T-helper 17 cell (primary cell): ENCODE results near the gene TLE4. TPM values are rescaled to one million over a fixed set of nuclear protein-coding genes. Genes with fewer than 3 reads are reported as not detected.

Source experiments
- ATAC-seq: fragments of 150-1000 bp; cut with Tn5 transposase; 2 replicates; pipeline ENCODE4 v1.10.0; 2021; ENCODE audit warnings: mild to moderate bottlenecking, moderate library complexity
- DNase-seq, 3 donors: peaks; one replicate each; pipeline versions ENCODE4 v3.0.0 to v3.0.0-alpha.2; 2020 to 2021
- H3K9me3 ChIP-seq: one replicate; pipeline ENCODE4 v1.7.0; 2013; ENCODE audit warnings: low read length, mild to moderate bottlenecking; ENCODE audit not compliant: control insufficient read depth, poor library complexity, severe bottlenecking
- H3K27ac Mint-ChIP-seq: one replicate; pipeline ENCODE4 v1.8.0; 2022; ENCODE audit warnings: mild to moderate bottlenecking, moderate library complexity, mixed read lengths
- H3K27me3 Mint-ChIP-seq: one replicate; pipeline ENCODE4 v1.8.0; 2022; ENCODE audit warnings: mixed read lengths
- H3K36me3 Mint-ChIP-seq: one replicate; pipeline ENCODE4 v1.8.0; 2022; ENCODE audit warnings: low read depth, mixed read lengths
- H3K4me1 Mint-ChIP-seq: one replicate; pipeline ENCODE4 v1.8.0; 2022; ENCODE audit warnings: mild to moderate bottlenecking, mixed read lengths
- H3K4me3 Mint-ChIP-seq: one replicate; pipeline ENCODE4 v1.8.0; 2022; ENCODE audit warnings: mild to moderate bottlenecking, moderate library complexity, mixed read lengths
- total RNA-seq, 4 donors: library from RNA in 2 of 4; stranded (reverse) in 2 of 4; gene quantifications; one replicate each; pipeline ENCODE4 v1.2.3 and lab custom pipeline; 2022 to 2026

Gene TLE4
- total RNA-seq, 2 donors from 2014 or later, result 104 to 154 TPM

DNA sequence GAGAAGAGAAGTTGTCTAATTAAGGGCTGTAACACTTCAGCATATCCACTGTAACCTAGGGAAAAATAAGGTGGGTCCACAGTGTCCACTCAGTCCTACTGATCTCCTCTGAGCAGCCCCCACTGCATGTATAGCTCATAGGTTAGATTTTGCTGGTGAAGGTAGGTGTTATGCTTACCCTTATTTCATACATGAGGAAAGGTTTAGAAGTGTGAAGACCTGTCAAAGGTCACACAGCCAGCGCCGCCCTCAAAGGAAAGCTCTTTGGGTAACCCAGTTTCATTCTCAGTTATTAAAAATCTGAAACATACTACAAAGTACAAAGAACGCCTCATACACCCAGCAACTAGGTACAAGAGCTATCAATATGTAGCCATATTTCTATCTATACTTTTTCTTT lies 87.2 kb downstream of the TLE4 start:
- ATAC-seq, result no peak
- H3K4me1 Mint-ChIP-seq, result peaks cover 29% of the 10 kb centered on the region
- H3K4me3 Mint-ChIP-seq, result no peak overlapping the region
- peaks cover 6% of the 10 kb centered on the region for H3K36me3 Mint-ChIP-seq
- H3K27me3 Mint-ChIP-seq, result no peaks in the 10 kb centered on the region
- H3K27ac Mint-ChIP-seq, result peak overlapping the region; percentile 57
- DNase-seq, result no peak
- H3K9me3 ChIP-seq, result no peaks in the 10 kb centered on the region

DNA sequence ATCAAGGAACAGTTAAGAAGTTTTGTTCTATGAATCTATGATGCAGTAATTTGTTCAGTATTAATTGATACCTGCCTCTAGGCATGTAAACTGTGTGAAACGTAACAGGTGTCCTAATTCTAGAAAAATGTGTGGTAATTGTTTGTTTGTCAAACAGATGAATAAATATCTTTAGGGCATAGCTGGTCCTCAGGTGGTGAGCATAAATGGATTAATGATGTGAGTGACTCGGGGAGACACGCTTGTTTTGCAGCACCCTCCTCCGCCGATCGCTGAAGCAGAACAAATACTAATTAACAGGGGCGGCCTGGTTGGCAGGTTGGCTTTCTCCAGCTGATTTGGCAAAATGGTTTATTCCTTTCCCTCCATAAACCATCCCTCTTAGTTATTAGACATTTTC lies 88.8 kb downstream of the TLE4 start:
- Mint-ChIP-seq H3K27ac (peak overlapping the region; percentile 88), H3K4me1 (peaks cover 33% of the 10 kb centered on the region)

DNA sequence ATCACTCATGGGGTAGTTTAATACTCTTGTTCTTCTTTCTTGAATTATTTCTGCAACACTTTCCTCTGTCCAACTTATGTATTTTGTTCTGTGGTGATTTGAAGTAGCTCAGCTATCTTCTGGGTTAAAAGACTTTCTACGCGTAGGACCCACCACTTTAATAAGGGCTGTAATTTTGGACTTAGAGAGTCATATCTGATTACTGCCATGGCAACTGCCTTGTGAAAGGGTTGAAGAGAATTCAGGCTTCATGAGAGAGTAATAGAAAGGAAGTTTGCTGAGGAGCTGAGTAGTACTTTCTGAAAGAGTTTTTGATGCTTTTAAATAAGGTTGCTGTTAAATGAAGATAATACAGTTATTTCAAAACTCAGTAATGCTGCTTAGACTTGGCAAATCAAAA lies 89.5 kb downstream of the TLE4 start:
- no peaks in the 10 kb centered on the region for H3K9me3 ChIP-seq
- H3K4me1 Mint-ChIP-seq, result peaks cover 35% of the 10 kb centered on the region
- peaks cover 9% of the 10 kb centered on the region for H3K36me3 Mint-ChIP-seq
- H3K27ac Mint-ChIP-seq, result peak overlapping the region; percentile 88
- H3K27me3 Mint-ChIP-seq, result no peaks in the 10 kb centered on the region
- DNase-seq (no peak), ATAC-seq (no peak)
- H3K4me3 Mint-ChIP-seq, result no peak overlapping the region

More for the DNA sequence above, 88.8 kb downstream of the TLE4 start:
- Mint-ChIP-seq H3K36me3 (peaks cover 9% of the 10 kb centered on the region), H3K4me3 (no peak overlapping the region), H3K27me3 (no peaks in the 10 kb centered on the region)
- DNase-seq (no peak), ATAC-seq (no peak)
- H3K9me3 ChIP-seq, result no peaks in the 10 kb centered on the region

DNA sequence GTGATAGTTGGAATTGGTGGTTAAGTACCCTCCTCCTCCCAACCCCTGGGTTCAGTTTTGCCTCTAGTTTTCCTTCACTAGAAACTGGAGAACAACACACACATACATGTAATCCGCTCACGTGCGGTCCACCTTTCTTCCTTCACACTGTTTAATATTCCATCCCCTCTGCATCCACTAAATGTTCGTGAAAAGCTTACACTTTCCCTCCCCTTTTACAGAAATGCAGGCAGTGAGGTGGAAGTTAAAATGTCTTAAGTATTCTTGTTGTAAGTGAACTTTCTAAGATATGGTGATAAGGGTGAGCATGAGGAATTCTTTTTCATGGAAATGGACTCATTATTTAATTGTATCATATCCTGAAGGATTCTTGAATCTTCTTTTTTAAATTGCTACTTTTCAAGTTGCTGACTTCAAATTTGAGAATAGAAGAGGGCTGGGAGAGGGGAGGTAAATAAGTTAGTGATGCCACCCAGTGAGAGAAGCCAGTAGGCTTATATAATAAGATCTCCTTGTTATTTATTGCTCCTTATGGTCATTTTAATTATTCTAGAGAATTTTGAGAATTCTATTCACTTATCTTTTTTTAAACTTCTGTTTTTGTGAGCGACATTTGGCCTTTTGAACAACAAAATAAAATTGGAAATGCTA lies 90.2 kb downstream of the TLE4 start:
- DNase-seq (no peak), ATAC-seq (peak; percentile 48)
- Mint-ChIP-seq H3K4me3 (peak overlapping the region; percentile 33), H3K36me3 (peaks cover 9% of the 10 kb centered on the region), H3K27me3 (no peaks in the 10 kb centered on the region), H3K27ac (peak overlapping the region; percentile 88), H3K4me1 (peaks cover 36% of the 10 kb centered on the region)
- H3K9me3 ChIP-seq, result no peaks in the 10 kb centered on the region

DNA sequence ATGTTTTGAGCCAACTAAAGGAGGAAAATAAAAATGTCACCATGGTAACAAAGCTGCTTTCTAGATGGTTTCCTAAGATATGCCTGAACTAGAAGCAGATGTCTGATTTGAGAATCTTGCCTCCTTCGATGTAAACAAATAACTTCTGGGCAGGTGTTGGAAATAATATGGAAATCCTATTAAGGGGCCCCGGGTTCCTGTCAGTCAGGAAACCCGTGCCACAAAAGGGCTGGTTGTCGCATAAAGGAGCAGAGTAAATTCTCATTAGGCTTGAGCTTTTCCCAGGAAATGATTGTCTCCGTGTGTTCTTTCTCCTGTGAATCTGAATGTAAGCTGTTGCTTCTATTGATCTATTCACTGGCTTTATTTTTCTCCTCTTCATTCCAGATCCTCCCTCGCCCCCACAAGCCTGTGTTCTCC lies 90.8 kb downstream of the TLE4 start:
- H3K4me3 Mint-ChIP-seq, result peak overlapping the region; percentile 33
- H3K27me3 Mint-ChIP-seq, result no peaks in the 10 kb centered on the region
- peaks cover 5% of the 10 kb centered on the region for H3K36me3 Mint-ChIP-seq
- H3K4me1 Mint-ChIP-seq, result peaks cover 36% of the 10 kb centered on the region
- ATAC-seq (peak; percentile 62), DNase-seq (no peak)
- peak overlapping the region; percentile 88 for H3K27ac Mint-ChIP-seq
- H3K9me3 ChIP-seq, result no peaks in the 10 kb centered on the region

DNA sequence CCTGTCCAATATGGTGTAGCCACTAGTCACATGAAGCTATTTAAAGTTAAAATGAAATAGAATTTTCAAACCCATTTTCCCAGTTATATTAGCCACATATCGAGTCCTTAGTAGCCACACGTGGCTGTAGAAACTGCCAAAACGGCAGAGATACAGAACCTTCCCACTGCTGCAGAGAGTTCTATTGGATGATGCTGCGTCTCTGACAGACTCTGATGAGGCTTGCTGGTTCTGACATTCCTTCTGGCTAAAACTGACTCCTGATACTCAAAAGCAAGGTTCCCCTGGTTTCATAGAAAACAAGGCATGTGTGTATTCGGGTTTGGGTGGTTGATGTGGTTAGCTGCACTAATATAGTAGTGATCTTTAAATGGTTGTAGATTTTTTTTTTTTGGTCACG lies 91.5 kb downstream of the TLE4 start:
- Mint-ChIP-seq H3K27me3 (no peaks in the 10 kb centered on the region), H3K27ac (peak overlapping the region; percentile 88)
- no peaks in the 10 kb centered on the region for H3K9me3 ChIP-seq

DNA sequence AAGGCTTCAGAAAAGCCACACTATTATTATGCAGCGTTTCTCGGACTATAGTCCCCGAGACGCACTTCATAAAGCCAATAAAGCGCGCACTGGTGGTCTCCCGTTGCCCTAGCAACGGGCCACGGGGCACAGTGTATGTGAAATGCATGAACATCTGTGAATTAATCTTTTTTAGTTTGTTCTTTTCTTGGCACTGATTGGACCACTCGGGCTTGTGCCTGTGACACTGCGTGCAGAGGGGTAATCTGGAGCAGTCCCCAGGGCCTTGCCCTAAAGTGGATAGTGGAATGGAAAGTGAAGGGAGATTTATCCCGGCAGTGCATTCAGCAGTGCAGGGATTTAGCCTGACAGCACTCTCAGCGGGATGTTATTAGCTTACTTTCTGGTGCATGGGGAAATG lies 92.1 kb downstream of the TLE4 start:
- H3K9me3 ChIP-seq, result no peaks in the 10 kb centered on the region
- DNase-seq (no peak), ATAC-seq (no peak)
- peaks cover 30% of the 10 kb centered on the region for H3K4me1 Mint-ChIP-seq
- no peaks in the 10 kb centered on the region for H3K27me3 Mint-ChIP-seq
- peaks cover 7% of the 10 kb centered on the region for H3K36me3 Mint-ChIP-seq
- H3K4me3 Mint-ChIP-seq, result no peak overlapping the region
- peak overlapping the region; percentile 88 for H3K27ac Mint-ChIP-seq

More for the DNA sequence above, 91.5 kb downstream of the TLE4 start:
- no peak for ATAC-seq
- peaks cover 7% of the 10 kb centered on the region for H3K36me3 Mint-ChIP-seq
- H3K4me3 Mint-ChIP-seq, result no peak overlapping the region
- no peak for DNase-seq
- H3K4me1 Mint-ChIP-seq, result peaks cover 33% of the 10 kb centered on the region

DNA sequence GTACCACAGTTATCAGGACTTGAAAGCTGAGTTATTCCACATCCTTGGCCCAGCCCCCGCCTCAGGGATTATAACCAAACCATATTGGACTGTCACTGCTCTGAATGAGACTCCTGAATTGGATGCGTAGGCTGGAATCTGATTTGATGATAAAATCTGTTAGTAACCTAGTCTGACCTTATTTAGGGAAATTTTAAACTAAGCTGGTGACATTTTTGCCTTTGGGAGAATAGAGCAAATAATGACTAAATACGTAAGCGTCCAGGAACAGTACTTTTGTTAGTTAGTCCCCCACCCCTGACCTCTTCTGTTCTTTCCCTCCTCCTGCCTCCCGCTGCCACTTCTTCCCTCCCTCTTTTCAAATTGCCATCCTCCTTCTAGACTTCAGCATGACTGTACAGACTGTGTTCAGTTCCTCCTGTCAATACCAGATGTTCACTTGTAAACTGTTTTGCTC lies 92.6 kb downstream of the TLE4 start:
- no peak for DNase-seq
- H3K4me1 Mint-ChIP-seq, result peaks cover 32% of the 10 kb centered on the region
- H3K36me3 Mint-ChIP-seq, result peaks cover 7% of the 10 kb centered on the region
- no peak for ATAC-seq
- no peaks in the 10 kb centered on the region for H3K27me3 Mint-ChIP-seq
- H3K27ac Mint-ChIP-seq, result peak overlapping the region; percentile 88
- H3K9me3 ChIP-seq, result no peaks in the 10 kb centered on the region
- H3K4me3 Mint-ChIP-seq, result no peak overlapping the region

DNA sequence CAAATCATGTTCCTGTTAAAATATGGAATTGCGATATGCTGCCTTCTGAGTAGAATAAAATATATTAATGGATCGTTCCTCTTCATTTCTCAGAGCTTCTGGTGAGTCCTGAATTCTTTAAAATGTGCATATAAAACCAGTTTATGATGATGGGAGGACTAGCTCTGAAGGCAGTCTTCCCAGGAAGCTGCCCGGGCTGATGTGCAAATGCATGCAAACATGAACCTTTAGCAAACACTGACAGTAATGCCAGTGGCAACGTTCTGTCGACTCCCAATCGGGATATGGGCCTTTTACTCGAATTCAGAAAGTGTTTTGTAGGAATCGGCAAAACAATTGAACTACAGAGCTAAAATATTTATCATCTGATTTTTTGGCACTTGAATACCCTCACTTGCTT lies 93.6 kb downstream of the TLE4 start:
- DNase-seq, result no peak
- peaks cover 37% of the 10 kb centered on the region for H3K4me1 Mint-ChIP-seq
- H3K27ac Mint-ChIP-seq, result peak overlapping the region; percentile 76
- no peaks in the 10 kb centered on the region for H3K27me3 Mint-ChIP-seq
- no peaks in the 10 kb centered on the region for H3K9me3 ChIP-seq
- peaks cover 9% of the 10 kb centered on the region for H3K36me3 Mint-ChIP-seq
- H3K4me3 Mint-ChIP-seq, result no peak overlapping the region
- no peak for ATAC-seq

DNA sequence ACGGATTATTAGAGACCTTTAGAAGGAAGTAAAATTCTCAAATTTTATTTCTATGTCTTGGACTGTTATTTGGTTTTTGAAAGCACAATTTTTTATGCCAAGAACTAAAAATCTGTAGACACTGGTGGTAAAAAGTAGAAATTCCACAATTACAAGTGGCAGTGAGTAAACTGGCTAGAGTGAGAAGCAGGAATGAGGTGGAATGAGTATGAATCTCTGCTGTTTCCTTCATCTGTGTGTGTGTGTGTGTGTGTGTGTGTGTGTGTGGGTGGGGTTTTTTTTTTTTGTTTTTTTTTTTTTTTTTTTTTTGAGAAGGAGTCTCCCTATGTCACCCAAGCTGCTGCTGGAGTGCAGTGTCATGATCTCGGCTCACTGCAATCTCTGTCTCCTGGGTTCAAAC lies 94.2 kb downstream of the TLE4 start:
- H3K4me1 Mint-ChIP-seq, result peaks cover 40% of the 10 kb centered on the region
- H3K27ac Mint-ChIP-seq, result peak overlapping the region; percentile 76
- H3K9me3 ChIP-seq, result no peaks in the 10 kb centered on the region
- ATAC-seq, result no peak
- H3K27me3 Mint-ChIP-seq, result no peaks in the 10 kb centered on the region
- no peak overlapping the region for H3K4me3 Mint-ChIP-seq
- no peak for DNase-seq
- H3K36me3 Mint-ChIP-seq, result peaks cover 11% of the 10 kb centered on the region

DNA sequence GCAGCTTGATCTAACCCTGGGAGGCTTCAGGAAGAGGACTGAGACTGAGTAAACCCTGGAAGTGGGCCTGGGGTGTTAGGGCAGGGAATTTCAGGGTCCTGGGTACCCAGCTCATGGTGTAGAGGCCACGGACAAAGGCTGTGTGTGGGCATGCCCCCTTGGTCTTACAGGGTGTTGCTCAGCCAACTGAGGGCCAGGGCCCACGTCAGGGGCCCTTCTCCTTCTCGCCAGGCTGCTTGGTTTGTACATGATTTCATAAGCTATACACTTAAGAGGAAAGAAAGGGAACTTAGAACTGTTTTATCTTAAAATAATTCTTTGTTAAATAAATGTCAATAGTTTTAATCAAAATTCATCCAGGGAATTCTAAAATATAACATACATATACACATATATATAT lies 95.4 kb downstream of the TLE4 start:
- ATAC-seq, result no peak
- Mint-ChIP-seq H3K4me1 (peaks cover 32% of the 10 kb centered on the region), H3K36me3 (peaks cover 14% of the 10 kb centered on the region), H3K27me3 (no peaks in the 10 kb centered on the region), H3K27ac (no peak overlapping the region), H3K4me3 (no peak overlapping the region)
- no peak for DNase-seq
- no peaks in the 10 kb centered on the region for H3K9me3 ChIP-seq

DNA sequence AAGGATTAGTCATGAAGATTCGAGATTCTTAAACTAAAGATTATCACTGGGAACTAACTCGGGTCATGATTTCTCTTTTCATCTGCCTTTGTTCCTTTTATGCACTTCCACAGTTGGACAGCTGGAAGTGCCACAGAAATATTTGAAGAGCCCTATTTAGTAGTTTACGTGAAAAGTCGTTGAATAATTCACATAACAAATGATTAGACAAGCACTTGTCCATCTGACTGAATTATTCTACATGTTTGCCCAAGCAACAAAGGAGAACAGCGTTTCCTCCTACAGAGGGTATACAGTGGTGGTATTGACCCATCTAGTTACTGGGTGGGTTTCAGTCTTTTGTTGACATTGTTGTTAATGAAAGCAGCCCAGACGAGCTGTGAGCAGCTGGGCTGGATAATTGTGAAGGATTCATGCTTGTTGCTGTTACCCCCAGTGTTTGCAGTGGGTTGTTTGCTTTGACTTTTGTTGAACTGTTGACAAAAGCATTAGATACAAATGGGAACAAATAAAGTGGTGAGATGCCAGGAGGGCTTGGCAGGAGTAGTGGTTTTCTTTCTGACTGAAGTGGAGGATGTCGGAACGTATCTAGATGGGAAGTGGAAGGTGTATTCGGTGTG lies 96.2 kb downstream of the TLE4 start:
- H3K9me3 ChIP-seq, result no peaks in the 10 kb centered on the region
- Mint-ChIP-seq H3K4me3 (no peak overlapping the region), H3K27me3 (no peaks in the 10 kb centered on the region), H3K4me1 (peaks cover 30% of the 10 kb centered on the region), H3K27ac (no peak overlapping the region), H3K36me3 (peaks cover 14% of the 10 kb centered on the region)
- ATAC-seq (no peak), DNase-seq (no peak)

DNA sequence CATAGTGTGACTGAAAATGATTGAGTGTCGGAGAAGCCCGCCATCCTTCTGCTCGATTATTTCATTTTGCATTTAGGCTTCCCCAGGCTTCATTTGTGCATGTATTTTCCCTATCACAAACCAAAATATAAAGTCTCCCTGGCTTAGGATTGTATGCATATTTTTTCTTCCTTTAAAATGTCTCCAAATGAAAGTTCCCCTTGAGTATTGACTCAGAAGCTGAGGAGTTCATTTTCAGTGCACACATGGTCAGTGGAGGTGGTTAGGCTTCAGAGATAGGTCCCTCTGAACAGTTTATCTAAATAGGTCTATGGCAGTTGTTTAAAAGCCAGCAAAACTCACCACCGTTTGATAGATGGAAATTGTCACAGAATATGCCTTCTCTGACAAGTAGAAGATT lies 97.2 kb downstream of the TLE4 start:
- Mint-ChIP-seq H3K27ac (peak overlapping the region; percentile 59), H3K36me3 (peaks cover 14% of the 10 kb centered on the region)

More for the DNA sequence above, 97.2 kb downstream of the TLE4 start:
- Mint-ChIP-seq H3K27me3 (no peaks in the 10 kb centered on the region), H3K4me3 (no peak overlapping the region), H3K4me1 (peaks cover 33% of the 10 kb centered on the region)
- H3K9me3 ChIP-seq, result no peaks in the 10 kb centered on the region
- DNase-seq (no peak), ATAC-seq (no peak)
